ENCODE measurements around the gene COL16A1. TPM values are rescaled to one million over a fixed set of nuclear protein-coding genes. Genes with fewer than 3 reads are reported as not detected.

The COL16A1 gene
- polyA plus RNA-seq, 1 of the 3 experiments (the other 2 are of a cell fraction) = 10.4 TPM

DNA sequence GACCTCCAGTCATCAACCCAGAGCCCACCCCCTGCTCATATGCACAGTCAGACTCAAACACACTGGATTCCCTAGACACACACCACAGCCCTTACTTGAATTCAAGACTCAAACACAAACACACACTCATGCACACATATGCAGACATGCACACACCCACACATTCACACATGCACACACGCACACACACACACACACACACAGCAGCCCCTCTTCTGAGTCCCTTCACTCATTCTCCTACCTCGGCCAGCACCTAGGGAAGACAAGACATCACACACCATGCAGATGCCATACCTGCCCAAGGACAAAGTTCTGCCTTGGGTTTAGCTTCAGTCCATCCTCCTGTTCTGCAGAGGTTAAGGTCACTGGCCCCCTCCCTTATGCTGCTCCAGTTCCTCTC, 87.9 kb downstream of the COL16A1 start:
- Histone ChIP-seq H3K79me2 (ENCODE audit: insufficient read depth) (no peaks in the 10 kb centered on the region), H3K27me3 (ENCODE audit: insufficient read depth) (no peaks in the 10 kb centered on the region; the same call in 1 of the 2 replicates), H3K27ac (ENCODE audit: low read depth in 2 of 2, low read length in 1 of 2) (no peak overlapping the region), H3K4me2 (no peak overlapping the region), H2AFZ (ENCODE audit: low read depth) (no peak overlapping the region), H3K36me3 (replicated peaks in 1 of 2; ENCODE audit: control insufficient read depth in 1 of 2, insufficient read depth in 2 of 2, low read length in 1 of 2) (no peaks in the 10 kb centered on the region), H4K20me1 (ENCODE audit: insufficient read depth) (no peaks in the 10 kb centered on the region), H3K4me3 (ENCODE audit: low read depth in 2 of 2, low read length in 1 of 2) (no peak overlapping the region), H3K9me2 (no peaks in the 10 kb centered on the region), H3K9ac (no peak overlapping the region), H3K4me1 (ENCODE audit: control insufficient read depth in 1 of 2, insufficient read depth in 2 of 2, low read depth in 1 of 2, low read length in 1 of 2) (peaks cover 0 to 24% of the 10 kb centered on the region in 2 experiments; a peak in 1 of 4 replicates), H3K9me3 (no peaks in the 10 kb centered on the region), H3F3A (replicated peaks; ENCODE audit: insufficient read depth) (no peaks in the 10 kb centered on the region)
- no peak for DNase-seq
- 72% methylated on average over 2 of the region's 2 CpGs for WGBS (ENCODE audit: low lambda C conversion rate)
- CTCF ChIA-PET = interaction anchor here (3.7 to 4.2 kb wide), 4 partner anchors 11 to 52 kb away, joined by 37 to 56 read pairs (median 44); no protein-coding TSS in a partner anchor
- POLR2A ChIA-PET = no interaction called here
- TF ChIP-seq POLR2AphosphoS5 (IDR thresholded peaks at IDR 0.05; ENCODE audit: low read depth, low read length) (no peak), YY1 (IDR thresholded peaks at IDR 0.05; ENCODE audit: low read depth) (no peak), TAF1 (IDR thresholded peaks at IDR 0.05; ENCODE audit: borderline replicate concordance, low read depth, low read length) (no peak), ELF1 (IDR thresholded peaks at IDR 0.05) (no peak), CHD2 (IDR thresholded peaks at IDR 0.05; ENCODE audit: low read length, partially characterized antibody) (no peak), FOXJ3 (CRISPR knock-in tag; IDR thresholded peaks at IDR 0.05) (no peak), EZH2phosphoT487 (IDR thresholded peaks at IDR 0.05; ENCODE audit: borderline replicate concordance, low read depth) (no peak)
- TF ChIP-seq, protein P1, sequence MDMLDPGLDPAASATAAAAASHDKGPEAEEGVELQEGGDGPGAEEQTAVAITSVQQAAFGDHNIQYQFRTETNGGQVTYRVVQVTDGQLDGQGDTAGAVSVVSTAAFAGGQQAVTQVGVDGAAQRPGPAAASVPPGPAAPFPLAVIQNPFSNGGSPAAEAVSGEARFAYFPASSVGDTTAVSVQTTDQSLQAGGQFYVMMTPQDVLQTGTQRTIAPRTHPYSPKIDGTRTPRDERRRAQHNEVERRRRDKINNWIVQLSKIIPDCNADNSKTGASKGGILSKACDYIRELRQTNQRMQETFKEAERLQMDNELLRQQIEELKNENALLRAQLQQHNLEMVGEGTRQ (IDR thresholded peaks at IDR 0.05; ENCODE audit: borderline replicate concordance, low read depth, low read length) = no peak
- TF ChIP-seq, protein P2, sequence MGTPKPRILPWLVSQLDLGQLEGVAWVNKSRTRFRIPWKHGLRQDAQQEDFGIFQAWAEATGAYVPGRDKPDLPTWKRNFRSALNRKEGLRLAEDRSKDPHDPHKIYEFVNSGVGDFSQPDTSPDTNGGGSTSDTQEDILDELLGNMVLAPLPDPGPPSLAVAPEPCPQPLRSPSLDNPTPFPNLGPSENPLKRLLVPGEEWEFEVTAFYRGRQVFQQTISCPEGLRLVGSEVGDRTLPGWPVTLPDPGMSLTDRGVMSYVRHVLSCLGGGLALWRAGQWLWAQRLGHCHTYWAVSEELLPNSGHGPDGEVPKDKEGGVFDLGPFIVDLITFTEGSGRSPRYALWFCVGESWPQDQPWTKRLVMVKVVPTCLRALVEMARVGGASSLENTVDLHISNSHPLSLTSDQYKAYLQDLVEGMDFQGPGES (IDR thresholded peaks at IDR 0.05; ENCODE audit: low read depth, low read length) = no peak

DNA sequence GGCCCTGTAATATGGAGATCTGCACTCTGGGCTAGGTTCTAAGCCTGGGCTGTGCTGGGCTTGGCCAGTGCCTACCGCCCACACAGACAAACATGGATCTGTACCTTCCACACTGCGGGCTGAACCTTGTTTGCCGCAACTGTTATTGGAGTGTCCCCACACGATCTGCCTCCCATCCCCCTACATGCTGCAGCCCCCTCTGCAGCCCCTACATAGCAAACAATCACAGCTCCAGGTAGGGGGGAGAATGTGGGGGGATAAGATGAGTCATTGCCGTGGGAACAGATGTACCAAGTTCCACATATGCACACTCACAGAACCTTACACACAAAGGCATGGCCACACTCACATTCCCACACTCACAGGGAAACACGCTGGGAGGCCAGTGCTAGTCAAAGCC, 88.4 kb downstream of the COL16A1 start:
- POLR2A ChIA-PET = no interaction called here
- 83% methylated on average over 5 of the region's 6 CpGs for WGBS (ENCODE audit: low lambda C conversion rate)
- no peak for DNase-seq

More for the DNA sequence above, 88.4 kb downstream of the COL16A1 start:
- H4K20me1 ChIP-seq (ENCODE audit: insufficient read depth) = no peaks in the 10 kb centered on the region
- H3K4me1 ChIP-seq (ENCODE audit: control insufficient read depth in 1 of 2, insufficient read depth in 2 of 2, low read depth in 1 of 2, low read length in 1 of 2) = peaks cover 0 to 20% of the 10 kb centered on the region in 2 experiments; a peak in 1 of 4 replicates
- H3K4me3 ChIP-seq (ENCODE audit: low read depth in 2 of 2, low read length in 1 of 2) = no peak overlapping the region
- TF ChIP-seq RCOR1 (IDR thresholded peaks at IDR 0.05; ENCODE audit: low read length) = no peak
- CTCF ChIA-PET = no interaction called here
- no peak overlapping the region for H3K27ac ChIP-seq (ENCODE audit: low read depth in 2 of 2, low read length in 1 of 2)
- no peaks in the 10 kb centered on the region for H3K9me3 ChIP-seq
- no peaks in the 10 kb centered on the region for H3K36me3 ChIP-seq (replicated peaks in 1 of 2; ENCODE audit: control insufficient read depth in 1 of 2, insufficient read depth in 2 of 2, low read length in 1 of 2)
- H3K4me2 ChIP-seq = no peak overlapping the region
- no peaks in the 10 kb centered on the region for H3K9me2 ChIP-seq
- no peaks in the 10 kb centered on the region for H3F3A ChIP-seq (replicated peaks; ENCODE audit: insufficient read depth)
- H3K27me3 ChIP-seq (ENCODE audit: insufficient read depth) = no peaks in the 10 kb centered on the region; the same call in 1 of the 2 replicates
- H3K79me2 ChIP-seq (ENCODE audit: insufficient read depth) = no peaks in the 10 kb centered on the region
- H3K9ac ChIP-seq = no peak overlapping the region
- no peak overlapping the region for H2AFZ ChIP-seq (ENCODE audit: low read depth)

All from SK-N-SH (cell line).